GM12872 (cell line): Measurements from ENCODE around the gene ARHGEF37.

Experiments
- TF ChIP-seq, protein P1 (sequence below): IDR thresholded peaks from 3 replicates; pipeline ENCODE4 v1.5.1; 2011; ENCODE audit warnings: low read depth, mild to moderate bottlenecking, low read length, moderate library complexity; ENCODE audit not compliant: insufficient read depth

ARHGEF37 gene

DNA sequence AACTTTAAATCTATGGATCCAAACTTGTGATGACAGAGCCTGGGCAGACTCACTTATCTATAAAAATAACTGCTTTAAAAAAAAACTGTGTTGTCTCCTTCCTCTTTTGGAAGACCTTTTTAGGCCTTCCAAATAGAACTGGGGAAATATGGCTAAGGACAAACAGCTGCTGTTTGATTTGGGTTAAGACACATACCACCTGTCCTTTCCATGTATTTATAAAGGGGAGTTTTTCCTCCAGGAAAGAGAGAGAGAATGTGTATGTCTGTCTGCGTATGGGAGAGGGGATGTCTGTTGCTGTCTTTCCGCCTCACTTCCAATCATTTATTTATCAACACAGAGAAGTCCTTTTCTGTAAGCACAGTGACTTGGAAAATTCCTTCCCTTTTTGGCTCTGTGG is 2.8 kb downstream of the ARHGEF37 start:
- TF ChIP-seq, protein P1, sequence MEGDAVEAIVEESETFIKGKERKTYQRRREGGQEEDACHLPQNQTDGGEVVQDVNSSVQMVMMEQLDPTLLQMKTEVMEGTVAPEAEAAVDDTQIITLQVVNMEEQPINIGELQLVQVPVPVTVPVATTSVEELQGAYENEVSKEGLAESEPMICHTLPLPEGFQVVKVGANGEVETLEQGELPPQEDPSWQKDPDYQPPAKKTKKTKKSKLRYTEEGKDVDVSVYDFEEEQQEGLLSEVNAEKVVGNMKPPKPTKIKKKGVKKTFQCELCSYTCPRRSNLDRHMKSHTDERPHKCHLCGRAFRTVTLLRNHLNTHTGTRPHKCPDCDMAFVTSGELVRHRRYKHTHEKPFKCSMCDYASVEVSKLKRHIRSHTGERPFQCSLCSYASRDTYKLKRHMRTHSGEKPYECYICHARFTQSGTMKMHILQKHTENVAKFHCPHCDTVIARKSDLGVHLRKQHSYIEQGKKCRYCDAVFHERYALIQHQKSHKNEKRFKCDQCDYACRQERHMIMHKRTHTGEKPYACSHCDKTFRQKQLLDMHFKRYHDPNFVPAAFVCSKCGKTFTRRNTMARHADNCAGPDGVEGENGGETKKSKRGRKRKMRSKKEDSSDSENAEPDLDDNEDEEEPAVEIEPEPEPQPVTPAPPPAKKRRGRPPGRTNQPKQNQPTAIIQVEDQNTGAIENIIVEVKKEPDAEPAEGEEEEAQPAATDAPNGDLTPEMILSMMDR, result no peak

DNA sequence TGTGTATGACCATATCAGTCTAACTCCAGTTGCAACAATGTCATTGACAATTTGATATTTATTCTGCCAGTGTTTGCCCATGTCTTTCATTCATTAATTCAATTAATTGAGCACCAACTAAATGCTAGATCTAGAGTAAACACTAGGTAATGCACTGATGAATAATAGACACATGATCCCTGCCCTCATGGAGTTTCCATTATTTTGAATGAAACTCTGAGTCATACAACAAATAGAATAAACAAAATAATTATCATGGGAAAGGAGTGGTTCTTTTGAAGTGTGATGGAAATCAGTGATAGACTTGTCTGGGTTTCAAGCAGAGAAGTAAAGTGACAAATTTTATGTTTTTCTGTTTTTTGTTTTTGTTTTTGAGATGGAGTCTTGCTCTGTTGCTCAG is 4.6 kb downstream of the ARHGEF37 start:
- TF ChIP-seq, protein P1, result no peak

DNA sequence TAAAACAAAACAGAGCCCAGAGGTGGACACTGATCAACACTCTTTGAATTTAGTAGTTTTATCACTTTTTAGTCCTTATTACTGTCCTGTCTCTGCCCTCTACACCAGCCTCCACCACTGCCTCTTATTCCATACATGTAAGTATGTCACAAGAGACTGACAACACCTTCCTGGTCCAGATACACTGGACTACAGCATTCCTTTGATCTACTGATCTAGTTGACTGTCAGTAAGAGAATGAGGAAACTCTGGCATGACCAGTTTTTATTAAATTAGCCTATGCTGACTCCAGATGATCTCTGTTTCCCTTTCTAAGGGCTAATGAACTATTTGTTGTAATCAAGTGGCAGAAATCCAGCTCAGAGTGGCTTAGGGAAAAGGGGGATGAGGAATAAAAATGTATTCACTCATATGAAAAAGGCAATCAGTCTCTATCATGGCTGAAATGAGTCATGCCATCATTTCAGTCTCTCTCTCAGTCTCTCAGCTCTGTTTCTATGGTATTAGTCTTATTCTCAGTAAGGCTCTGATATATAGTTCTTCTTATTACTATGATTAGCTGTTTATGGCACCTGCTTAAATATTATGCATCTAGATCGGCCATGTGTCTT is 5.5 kb downstream of the ARHGEF37 start:
- TF ChIP-seq, protein P1, result no peak

DNA sequence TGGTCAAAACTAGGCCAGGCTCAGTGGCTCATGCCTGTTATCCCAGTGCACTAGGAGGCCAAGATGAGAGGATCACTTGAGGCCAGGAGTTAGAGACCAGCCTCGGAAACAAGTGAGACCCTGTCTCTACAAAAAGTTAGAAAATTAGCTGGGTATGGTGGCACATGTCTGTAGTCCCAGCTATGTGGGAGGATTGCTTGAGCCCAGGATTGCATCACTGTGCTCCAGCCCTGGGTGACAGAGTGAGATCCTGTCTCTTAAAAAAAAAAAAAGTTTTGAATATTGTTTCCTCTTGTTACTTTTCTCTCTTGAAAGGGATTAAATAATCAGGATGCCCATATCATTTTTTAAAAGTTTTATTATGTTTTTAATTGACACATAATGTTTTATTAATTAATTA is 7.6 kb downstream of the ARHGEF37 start:
- TF ChIP-seq, protein P1, result no peak

DNA sequence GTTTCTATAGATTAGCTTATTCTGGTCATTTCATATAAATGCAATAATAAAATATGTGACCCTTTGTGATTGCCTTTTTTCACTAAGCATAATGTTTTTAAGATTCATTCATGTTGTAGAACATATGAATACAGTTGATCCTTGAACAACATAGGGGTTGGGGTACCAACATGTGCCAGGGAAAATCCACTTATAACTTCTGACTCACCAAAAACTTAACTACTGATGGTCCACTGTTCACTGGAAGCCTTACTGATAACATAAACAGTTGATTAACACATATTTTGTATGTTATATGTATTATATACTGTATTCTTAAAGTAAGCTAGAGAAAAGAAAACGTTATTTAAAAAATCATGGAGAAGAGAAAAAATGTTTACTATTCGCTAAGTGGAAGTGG is 12.1 kb downstream of the ARHGEF37 start:
- TF ChIP-seq, protein P1, result no peak

DNA sequence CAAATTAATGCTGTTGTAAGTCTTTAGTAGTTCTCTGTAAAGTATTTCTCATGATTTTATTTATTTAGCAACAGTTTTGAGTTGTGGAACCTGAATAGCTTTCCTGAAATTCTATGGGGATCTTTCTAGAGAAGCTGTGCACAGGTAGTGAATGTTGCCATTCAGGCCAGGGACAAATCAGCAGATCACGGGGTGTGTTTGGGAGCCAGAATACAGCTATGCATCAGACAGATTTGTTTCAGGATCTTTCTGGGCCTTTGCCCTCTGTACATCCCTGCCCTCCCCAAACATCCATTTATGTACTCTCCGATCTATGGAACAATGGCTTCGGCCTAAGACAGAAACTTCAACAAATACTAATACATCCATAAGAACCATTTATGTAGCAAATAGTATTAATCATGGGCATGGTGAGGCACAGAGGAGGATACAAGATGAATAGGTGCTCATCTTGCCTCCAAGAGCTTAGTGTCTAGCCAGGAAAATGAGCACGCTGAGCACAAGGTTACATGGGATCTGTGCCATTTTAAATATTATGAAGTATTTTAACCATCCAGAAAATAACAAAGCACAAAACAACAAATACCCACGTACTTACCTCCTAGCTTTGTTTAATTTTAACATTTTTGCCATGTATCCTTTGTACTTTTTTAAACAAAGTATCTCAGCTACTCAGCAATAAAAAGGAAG is 13.1 kb downstream of the ARHGEF37 start:
- TF ChIP-seq, protein P1, result no peak

DNA sequence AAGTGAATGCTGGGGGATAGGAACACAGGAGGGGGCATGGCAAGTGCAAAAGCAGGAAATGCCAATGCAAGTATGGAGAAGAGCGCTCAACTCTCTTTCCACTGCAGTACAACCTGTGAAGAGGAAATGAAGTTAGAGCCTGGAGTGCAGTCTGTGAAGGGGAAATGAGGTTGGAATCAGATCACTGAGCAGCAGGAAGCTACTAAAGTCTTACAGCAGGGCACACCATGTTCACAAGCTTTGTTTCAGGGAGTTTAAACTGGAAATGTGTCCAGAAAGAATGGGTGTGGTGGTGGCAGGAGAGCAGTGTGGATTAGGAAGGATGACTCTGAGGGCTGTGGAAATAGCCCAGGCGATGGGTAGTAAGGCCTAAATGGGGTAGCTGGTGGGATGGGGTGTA is 15.4 kb downstream of the ARHGEF37 start:
- TF ChIP-seq, protein P1, result no peak
